ENCODE results near the gene SEMA3D.

SEMA3D gene

DNA sequence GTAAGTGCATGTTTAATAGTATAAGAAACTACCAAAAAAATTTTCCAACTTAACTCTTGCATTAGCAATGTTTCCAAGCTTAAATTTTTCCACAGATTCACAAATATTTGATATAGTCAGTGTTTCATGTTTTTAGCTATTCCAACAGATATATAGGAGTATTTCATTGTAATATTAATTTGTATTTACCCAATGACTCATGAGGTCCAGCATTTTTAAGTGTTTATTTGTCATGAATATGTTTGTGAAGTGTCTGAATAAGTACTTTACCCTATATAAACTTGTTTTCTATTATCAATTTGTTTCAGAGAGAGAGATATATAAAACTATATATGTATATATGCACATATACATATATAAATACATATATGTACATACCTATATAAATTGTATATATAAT lies 71.0 kb downstream of the SEMA3D start:
- DNase-seq = no peak

DNA sequence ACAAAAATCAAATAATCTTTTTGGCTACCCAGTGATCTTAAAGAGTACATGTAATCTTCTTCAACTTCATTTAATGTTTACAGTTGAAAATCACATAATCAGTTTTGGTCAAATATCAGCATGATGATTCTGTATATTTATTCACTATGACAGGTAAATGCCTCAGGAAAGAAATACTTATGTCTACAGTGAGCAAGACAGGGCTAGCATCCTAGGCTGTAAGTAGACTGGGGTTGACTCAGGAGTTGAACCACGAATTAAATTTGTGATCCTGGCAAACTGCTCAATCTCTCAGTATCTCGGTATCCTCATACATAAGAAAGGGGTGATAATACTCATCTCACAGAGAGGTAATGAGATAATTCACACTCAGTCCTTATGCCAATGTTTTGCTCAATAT lies 71.8 kb downstream of the SEMA3D start:
- DNase-seq = no peak

DNA sequence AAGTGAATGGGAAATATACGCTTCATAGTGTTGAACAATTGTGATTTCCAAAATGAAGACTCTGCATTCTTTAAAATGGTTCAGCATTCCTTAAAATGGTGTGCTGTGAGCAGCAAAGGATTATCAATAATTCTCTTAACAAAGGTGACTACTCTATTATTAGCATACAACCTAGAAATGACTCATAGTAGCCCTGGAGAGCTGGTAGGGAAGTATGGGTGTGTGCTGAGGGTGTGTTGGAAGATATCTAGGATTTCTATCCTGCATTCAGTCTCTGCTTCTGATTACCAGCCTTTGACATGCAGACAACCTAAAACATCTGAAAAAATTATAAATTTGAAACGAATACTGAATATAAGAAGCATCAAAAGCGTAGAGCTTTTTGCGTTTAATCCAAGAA lies 72.5 kb downstream of the SEMA3D start:
- DNase-seq = no peak

DNA sequence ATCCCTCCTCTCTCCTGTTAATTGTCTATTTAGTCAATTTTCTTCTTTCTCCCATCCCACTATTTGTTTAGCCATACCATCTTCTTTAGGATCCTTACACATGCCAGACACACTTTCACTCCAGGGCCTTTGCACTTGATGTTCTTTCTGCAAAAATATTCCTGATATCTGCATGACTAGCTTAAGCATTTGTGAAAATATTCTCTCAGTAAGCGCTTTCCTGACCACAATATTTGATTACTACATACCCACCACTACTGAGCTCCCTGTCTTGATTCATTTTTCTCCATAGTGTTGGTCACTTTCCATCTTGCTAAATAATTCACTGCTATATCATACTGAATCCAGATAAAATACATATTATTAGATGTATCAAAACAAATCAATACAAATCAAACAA lies 75.1 kb downstream of the SEMA3D start:
- DNase-seq = no peak

DNA sequence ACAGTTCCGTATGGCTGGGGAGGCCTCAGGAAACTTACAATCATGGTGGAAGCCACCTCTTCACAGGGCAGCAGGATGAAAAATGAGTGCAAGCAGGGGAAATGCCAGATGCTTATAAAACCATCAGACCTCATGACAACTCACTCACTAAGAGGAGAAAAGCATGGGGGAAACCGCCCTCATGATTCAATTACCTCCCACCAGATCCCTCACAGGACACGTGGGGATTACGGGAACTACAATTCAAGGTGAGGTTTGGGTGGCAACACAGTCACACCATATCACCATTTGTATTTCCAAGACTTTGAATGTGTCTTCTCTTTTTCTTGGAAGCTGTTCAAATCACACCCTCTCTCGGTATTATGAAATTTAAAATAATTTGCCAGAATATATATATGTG lies 80.1 kb downstream of the SEMA3D start:
- DNase-seq = no peak

DNA sequence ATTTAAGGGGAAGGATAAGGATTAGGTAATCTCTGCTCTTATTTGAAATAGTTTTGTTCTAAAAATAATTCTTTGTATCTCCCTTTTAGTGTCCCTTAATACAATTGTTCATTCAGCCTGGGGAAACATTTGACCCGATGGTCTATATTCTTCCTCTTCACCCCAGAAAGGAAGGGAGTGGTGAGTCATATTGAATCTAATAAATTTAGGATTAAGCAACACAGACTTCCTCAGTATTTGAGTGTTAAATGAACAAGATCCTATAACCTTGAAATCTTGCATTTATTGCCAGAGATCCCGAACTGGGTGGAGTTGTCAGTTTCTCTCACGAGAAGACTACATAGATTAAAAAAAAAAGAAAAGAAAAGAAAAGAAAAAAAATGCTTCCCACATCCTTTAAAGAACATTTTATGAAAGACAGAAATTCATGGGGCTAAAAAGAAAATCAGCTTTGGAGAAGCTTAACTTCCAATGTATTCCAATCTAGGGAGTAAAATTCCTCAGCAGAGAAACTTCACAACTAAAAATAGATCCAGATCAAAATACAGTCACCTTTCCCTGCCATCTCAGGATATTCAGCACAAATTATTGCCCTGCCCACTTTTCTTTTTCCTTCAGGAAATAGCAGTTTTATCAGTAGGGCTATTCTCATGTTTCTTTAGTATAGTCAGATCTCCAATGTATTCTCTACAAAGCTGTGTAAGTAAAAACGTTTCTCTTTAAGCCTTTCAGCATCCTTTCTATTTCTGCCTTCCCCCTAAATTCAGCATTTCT lies 82.2 kb downstream of the SEMA3D start:
- no peak for DNase-seq

DNA sequence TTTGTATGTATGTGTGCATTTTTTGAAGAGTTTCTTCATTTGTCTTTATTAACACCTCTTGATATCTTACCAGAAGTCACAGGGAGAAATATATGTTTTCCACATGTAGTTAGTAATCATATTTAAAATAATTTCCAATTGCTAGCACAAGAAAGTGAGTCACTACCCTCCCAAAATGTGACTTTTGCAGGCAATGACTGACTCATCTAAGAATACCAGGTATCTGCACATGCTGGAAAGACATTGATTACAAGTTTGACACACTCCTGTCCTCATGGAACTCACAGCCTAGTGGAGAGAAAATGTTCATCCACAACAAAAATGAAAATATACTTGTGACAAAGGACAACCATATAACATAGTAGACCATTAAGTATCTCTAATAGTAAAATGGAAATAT lies 82.9 kb downstream of the SEMA3D start:
- DNase-seq = no peak

DNA sequence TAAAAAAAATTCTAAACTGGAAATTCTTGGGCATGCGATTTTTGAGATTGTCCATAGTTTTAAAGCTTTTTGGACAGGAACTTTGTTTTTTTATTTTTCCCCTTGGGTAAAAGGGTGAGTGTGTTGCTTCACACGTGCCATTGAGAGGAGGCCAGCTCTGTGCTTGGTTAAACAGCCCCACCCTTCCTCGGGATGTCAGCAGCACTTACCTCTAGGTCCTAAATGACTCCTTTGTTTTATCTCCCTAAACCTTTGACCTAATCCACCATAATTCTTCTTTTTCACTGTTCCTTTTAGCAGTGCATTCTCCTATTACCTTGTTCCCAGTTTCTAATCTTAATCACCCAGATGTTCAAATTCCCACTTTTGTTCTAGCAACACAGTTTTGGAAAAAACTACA lies 83.5 kb downstream of the SEMA3D start:
- DNase-seq = no peak

DNA sequence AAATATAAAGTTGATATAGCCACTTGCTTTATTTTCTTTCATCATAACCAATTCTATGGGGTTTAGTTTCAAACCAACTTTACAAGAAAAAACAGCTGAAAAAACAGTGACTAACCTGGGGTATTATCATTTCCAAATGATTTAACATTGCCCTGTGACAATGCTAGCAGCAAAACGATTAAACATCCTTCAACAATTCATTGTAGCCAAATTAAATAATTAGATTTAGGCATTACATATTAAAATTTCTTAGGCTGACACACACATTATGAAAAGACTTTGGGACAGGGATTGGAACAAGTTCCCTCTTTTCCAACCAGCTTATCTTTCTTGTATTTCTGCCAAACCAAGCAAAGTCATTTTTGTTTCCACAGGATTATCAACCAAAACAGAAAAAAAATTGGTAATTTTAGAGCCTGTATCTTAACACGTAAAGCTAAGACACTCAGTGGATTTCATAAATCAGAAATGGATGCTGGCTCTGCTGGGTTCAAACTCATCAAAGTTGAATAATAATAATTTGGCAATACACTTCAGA lies 84.0 kb downstream of the SEMA3D start:
- DNase-seq = no peak

DNA sequence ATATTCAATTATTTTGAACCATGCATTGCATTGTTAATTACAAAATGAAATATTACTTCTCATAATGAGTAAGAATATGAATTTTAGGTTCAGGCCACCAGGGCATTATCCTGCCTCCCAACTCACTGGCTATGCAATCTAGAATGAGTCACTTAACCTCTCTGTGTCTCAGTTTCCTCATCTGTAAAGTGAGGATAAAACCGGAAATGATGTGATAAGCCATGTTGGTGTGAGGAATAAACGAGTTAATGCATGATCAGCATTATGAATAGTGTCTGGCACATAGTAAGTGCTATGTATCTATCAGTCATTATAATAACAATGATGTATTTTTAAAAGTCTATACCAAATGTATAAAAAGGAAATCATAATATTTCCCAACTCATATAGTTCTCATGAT lies 85.5 kb downstream of the SEMA3D start:
- DNase-seq = no peak

DNA sequence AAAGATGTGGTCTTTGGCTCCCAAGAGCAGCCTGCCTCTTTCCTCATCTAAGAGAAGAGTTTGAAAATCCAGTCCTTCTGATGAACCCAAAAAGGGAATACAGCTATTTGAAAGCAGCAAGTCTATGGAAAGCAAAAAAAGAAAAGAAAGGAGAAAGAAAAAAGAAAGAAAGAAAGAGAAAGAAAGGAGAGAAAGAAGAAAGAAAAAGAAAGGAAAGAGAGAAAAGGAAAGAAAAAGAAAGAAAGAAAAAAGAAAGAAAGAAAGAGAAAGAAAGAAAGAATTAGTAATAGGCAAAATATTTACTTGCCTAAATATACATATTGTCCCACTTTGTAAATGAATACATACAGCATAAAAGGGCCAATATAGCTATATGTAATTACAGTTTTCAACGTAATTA lies 89.0 kb downstream of the SEMA3D start:
- no peak for DNase-seq

DNA sequence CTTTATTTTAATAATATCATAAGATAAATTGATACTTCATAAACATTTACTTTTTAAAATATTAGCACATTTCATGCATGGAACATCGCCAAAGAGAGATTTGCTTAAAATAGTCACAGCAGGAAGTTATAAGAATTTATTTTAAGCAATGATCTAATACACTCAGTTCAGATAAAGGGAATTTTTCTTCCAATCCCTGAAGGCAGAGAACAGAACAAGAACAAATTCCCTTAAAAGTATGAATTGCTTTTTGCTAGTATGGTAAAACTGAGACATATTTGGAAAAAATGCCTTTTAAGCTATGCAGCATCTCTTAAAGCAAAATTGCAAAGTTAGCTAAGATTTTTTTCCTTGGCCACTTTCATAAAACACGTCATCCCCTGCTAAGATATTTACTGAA lies 91.0 kb downstream of the SEMA3D start:
- DNase-seq = no peak

DNA sequence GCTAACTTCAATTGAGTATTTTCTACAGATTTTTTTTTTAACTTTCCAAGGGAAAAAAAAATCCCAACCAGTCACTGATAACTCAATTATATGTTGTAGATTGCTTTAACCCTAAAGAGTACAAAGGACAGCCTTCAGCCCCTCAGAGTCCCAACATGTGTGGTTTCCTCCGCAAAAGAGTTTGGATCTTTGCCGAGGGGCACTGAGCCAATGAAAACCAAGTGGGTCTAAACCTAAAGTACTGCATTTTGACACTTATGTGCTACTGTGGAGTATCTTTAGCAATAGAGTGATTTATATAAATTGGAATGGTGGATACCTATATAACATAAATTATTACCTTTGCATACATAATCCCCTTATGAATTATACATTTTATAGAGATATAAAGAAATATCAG lies 91.5 kb downstream of the SEMA3D start:
- no peak for DNase-seq

DNA sequence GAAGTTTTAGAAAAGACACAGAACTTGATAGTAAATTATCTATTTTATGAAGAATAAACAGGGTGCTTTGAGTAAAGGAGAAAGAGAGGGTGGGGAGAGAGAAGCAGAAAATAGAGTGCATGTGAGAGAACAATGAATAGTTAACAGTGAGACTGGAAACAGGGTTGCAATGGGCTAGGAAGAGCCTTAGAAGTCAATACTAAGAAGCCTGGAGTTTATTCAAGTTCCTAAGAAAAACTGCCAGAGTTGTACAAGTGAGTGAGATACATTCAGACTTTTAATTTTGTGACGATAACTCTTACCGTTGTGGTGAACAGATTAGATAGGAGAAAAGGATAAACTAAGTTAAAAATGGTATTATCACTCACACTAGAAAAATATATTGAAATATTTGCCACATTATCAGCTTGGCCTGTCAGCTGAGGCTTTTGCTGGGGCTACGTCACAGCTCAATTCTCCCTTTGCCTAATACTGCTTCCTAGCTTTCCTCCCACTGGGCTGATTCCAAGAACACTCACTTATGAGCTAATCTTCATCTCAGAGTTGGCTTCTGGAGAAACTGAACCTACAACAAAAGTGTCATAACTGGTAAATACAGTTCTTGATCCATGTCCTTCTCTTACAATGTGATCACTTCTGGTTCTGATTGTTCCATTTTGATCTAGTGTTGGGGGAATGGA lies 92.7 kb downstream of the SEMA3D start:
- DNase-seq = no peak

DNA sequence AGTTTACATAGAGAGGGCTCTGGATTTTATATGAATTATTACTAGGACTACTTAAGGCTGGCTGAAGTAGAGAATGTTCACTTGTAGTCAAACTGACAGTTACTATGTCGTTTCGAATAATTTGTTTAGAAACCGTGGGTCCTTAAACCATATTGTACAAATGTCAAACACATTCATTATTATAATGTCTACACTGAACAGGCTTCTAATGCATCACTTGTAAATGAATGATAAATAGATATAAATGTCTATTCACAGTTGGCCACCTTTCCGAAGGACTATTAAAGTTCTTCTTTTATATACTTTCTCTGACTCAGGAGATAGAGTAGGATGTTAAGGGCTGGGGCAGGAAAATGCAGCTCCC lies 95.3 kb downstream of the SEMA3D start:
- DNase-seq = no peak

DNA sequence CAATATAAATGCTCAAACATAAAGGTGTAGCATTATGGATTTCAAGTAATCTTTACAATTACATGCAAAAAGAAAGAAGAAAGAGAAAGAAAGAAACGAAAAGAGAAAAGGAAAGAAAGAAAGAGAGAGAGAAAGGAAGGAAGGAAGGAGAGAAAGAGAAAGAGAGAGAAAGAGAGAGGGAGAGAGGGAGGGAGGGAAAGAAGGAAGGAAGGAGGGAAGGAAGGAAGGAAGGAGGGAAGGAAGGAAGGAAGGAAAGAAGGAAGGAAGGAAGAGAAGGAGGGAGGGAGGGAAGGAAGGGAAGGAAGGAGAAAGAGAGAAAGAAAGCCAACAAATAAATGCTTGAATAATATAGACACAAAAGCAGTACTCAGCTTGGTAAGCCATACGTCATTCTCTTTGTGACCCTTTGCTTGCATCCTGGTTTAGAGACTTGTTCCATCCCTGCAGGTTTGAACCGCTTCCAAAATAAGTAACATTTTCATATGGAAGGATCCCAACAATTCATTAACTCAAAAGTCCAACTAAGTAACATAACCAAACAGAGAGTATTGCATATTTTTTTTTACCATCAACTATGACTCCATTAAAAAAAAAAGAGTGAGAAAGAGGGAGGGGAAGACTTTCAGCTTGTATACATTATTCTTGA lies 95.8 kb downstream of the SEMA3D start:
- DNase-seq = no peak

DNA sequence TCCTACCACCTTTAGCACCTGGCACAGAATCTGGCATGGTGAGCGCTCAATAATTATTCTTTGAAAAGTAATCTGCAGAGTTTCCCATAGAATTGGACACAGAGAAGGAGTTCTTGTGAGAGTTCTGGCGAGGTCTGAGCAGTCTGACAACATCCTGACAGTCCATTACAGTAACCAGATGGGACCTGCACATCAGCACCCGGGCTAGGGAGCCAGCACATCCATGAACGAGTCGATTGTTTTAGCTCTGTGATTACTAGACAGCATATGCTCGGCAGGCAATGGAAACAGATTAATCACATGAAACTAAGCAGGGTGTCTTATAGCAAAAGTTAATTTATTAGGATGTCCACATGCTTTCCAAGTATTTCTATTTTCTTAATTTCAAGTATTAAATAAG lies 96.7 kb downstream of the SEMA3D start:
- DNase-seq = no peak

DNA sequence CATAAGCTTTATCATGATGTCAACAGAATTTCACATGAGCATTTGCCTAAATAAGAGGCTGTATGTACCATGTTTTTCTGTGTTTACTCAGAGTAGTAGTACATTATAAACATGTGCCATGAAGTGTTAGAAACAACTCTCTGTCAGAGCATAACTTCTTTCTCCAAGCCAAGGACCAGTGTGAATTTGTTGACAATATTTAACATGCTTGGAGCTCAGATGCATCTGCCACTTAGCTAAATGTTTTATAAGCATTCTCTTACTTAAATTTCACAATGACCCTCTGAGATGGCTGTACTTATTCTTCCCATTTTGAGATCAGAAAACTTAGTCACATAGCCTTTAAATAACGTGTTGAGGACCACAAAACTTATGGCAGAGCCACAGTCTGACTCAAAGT lies 105.0 kb downstream of the SEMA3D start:
- no peak for DNase-seq

DNA sequence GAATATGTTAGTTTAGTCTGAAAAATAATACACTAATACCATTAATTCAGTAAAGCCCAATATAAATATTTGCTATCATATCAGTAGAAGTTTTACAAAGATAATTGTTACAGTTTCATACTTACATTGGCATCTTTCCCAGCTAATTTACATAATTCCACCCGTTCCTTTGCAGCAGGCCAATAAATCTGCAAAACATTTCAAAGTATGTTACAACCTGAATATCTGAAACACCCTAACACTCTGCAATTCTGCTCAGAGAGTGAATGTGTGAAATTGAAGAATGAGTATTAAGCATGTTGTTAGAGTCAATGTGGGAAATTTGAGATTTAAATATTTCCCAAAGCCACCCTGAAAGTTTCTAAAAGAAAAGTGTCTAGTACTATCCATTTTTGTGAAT lies 105.5 kb downstream of the SEMA3D start:
- DNase-seq = no peak

DNA sequence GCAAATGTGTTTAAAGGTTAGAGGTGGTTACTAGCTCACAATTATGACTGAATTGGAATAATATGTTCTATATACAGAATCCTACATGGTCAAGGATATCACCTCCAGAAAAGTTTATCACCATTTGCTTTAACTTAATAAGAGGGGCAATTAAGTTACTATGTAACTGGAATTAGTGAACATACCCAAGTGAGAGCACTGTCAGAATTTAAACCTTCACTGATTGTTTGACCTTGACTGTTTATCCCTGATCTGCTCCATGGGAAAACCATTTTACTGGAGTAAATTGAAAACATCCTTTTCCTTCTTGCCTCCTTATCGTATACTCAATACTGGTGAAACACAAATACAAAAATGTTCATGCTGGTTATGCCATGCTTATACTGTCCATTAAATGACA lies 107.4 kb downstream of the SEMA3D start:
- no peak for DNase-seq

DNA sequence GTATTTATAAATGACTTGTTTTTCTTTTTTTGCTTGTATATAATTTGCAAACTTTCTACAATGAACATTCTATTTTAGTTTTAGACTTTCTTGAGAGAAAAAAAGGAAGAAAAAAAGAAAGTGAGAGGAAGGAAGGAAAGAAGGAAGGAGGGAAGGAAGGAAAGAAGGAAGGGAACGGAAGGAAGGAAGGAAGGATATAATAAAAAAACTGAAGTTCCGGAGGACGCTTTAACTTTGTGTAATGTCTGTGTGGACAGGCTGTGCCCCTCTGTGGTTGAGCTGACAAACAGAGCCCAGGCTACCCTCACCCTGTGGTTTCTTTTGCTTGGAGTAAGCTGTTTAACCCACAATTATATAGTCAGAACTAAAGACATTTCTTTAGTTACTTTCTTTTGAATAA lies 108.7 kb downstream of the SEMA3D start:
- DNase-seq = no peak

DNA sequence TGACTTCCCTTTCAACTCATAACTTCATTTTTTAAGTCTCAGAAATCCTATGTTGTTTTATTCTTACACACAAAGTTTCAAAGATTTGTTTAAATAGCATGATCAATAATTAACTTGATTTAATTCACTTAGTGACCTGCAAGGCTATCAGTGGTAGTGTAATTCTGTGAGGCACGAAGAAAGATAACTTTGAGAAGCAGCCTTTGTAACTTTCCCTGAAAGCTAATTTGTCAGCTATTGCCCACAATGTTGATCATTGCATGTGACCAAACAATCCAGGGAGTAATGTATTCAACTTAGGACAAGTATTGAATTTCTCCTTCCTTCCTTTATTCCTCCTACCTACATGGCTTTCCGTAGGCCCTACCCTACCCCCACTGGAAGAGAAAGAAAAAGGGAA lies 111.0 kb downstream of the SEMA3D start:
- no peak for DNase-seq

DNA sequence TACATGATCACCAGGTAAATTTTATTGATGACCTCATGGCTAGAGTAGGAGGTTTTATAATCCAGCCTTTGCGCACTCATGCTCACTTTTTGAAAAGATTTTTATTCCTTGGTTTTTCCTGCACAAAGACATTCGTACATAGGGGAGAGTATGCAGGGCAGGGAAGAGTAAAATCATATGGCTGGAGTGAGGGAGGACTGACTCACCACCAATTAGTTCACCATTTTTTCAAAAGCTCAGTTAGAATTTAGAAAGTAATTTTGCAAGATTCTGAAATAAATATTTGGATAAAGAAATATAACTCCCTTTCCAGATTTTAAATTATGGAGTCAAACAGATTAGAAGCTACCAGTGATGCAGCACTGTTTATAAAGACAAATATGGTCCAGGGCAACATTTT lies 111.9 kb downstream of the SEMA3D start:
- DNase-seq = no peak

DNA sequence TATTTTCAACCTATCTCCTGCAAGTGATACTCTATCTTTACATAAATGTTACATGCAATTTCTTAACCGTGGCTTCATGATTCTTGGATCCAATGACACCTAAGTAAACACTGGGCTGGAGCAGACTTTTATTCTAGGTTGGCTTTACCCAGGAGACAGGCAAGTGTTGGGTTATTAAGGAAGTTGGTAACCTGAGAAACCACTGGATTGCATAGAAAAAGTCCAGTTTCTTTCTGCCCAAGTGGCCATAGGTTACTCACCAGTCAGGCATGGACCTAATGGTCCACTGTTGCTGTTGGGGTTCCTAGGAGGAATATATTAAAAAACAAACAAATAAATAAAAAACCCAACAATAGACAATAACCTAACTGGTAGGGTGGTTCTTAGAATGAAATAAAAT lies 112.8 kb downstream of the SEMA3D start:
- DNase-seq = no peak

All from NCI-H2227 treated with DMSO at 0.1 percent for 48 hours (cell line).